K562 (cell line): ENCODE data around the gene HS3ST3A1. TPM values are rescaled to one million over a fixed set of nuclear protein-coding genes. Genes with fewer than 3 reads are reported as not detected.

Experiments used
- ATAC-seq: fragments of 200-7000 bp; cut with Tn5 transposase; 3 replicates; pipeline ENCODE4 v1.9.1; 2020; ENCODE audit warnings: moderate library complexity
- BruUV-seq: library from RNA; stranded (reverse); fragments of 400-500 nt; replicated peaks from 2 replicates; lab custom pipeline; 2021; lab: Mats Ljungman, UMichigan
- CTCF ChIA-PET: fragments of 300-600 bp; formaldehyde crosslinking; extraction: SDS; loops from one replicate; lab custom pipeline; 2021; ENCODE audit warnings: low intra/inter-chr PET ratio; lab: Yijun Ruan, JAX
- POLR2A ChIA-PET: fragments of 300-600, 350-650 bp; sonication (Branson Sonifier 250); formaldehyde crosslinking; extraction: SDS; loops from one replicate; lab custom pipeline; 2021; ENCODE audit warnings: antibody characterized with exemption, inconsistent platforms; lab: Yijun Ruan, JAX
- DNase-seq, 4 experiments: peaks; one replicate each; pipeline versions ENCODE4 v3.0.0 to v3.0.0-alpha.2; 2011 to 2018; ENCODE audit warnings: low spot score in 3 of 4, mixed read lengths in 3 of 4; ENCODE audit errors: extremely low read depth in 1 of 4
- FAIRE-seq: peaks from 2 replicates; lab custom pipeline; 2011; peaks lifted over from hg19 to GRCh38; lab: Jason Lieb, UNC
- H2AFZ ChIP-seq: 2 replicates; pipeline ENCODE4 v1.6.0; 2011; ENCODE audit warnings: low read depth, low read length, control low read depth, inconsistent platforms
- H3K27ac ChIP-seq: fragments of 200-600 bp; 3 replicates; pipeline ENCODE4 v1.8.0; 2011; ENCODE audit warnings: low read depth, mild to moderate bottlenecking, control low read depth, inconsistent platforms, low read length, moderate library complexity, mixed read lengths; ENCODE audit errors: extremely low read depth
- H3K27me3 ChIP-seq, 2 experiments: fragments of 300-600 bp in 1 of 2; 2 replicates in 1 of 2; 3 replicates in 1 of 2; pipeline versions ENCODE4 v1.6.0 to v1.8.0; 2011; ENCODE audit warnings: inconsistent platforms in 2 of 2, low read length in 2 of 2, mild to moderate bottlenecking in 1 of 2, mixed read lengths in 1 of 2, moderate library complexity in 1 of 2; ENCODE audit not compliant: control insufficient read depth in 2 of 2, insufficient read depth in 2 of 2
- H3K36me3 ChIP-seq: fragments of 300-600 bp; 3 replicates; pipeline ENCODE4 v1.8.0; 2011; ENCODE audit warnings: mild to moderate bottlenecking, low read length, inconsistent platforms; ENCODE audit not compliant: control insufficient read depth, insufficient read depth
- H3K4me1 ChIP-seq, 2 experiments: fragments of 200-600 bp in 1 of 2; replicated peaks in 1 of 2; 2 replicates in 1 of 2; 3 replicates in 1 of 2; pipeline versions ENCODE4 v1.5.1 to v1.8.0; 2011; ENCODE audit warnings: inconsistent platforms in 2 of 2, low read length in 2 of 2, mild to moderate bottlenecking in 1 of 2, mixed read lengths in 1 of 2, moderate library complexity in 1 of 2; ENCODE audit not compliant: control insufficient read depth in 2 of 2, insufficient read depth in 2 of 2
- H3K4me2 ChIP-seq: 2 replicates; pipeline ENCODE4 v1.6.1; 2011; ENCODE audit warnings: low read length, control low read depth, inconsistent platforms, mixed read lengths; ENCODE audit not compliant: insufficient read depth
- H3K4me3 ChIP-seq: fragments of 200-600 bp; sonication (generic), shearing (Covaris generic); 2 replicates; pipeline ENCODE4 v1.5.1; 2016; ENCODE audit warnings: control low read depth, inconsistent platforms
- H3K79me2 ChIP-seq: fragments of 200-600 bp; 3 replicates; pipeline ENCODE4 v1.8.0; 2011; ENCODE audit warnings: low read length, inconsistent platforms; ENCODE audit not compliant: control insufficient read depth, insufficient read depth
- H3K9ac ChIP-seq, 2 experiments: 2 replicates each; pipeline versions ENCODE4 v1.6.0 to v1.6.1; 2011; ENCODE audit warnings: low read depth in 2 of 2, low read length in 2 of 2, control low read depth in 1 of 2, inconsistent platforms in 1 of 2, mild to moderate bottlenecking in 1 of 2, mixed read lengths in 1 of 2; ENCODE audit not compliant: insufficient read depth in 1 of 2
- H3K9me1 ChIP-seq: one replicate; pipeline ENCODE4 v1.6.0; 2011; ENCODE audit warnings: inconsistent platforms, mild to moderate bottlenecking, low read length, moderate library complexity; ENCODE audit not compliant: control insufficient read depth, insufficient read depth
- H3K9me3 ChIP-seq: replicated peaks from 2 replicates; pipeline ENCODE4 v1.5.1; 2011; ENCODE audit warnings: low read depth, low read length, inconsistent platforms; ENCODE audit not compliant: control insufficient read depth, insufficient read depth
- H4K20me1 ChIP-seq: replicated peaks from 2 replicates; pipeline ENCODE4 v1.6.1; 2011; ENCODE audit warnings: low read length, inconsistent platforms, mixed read lengths; ENCODE audit not compliant: control insufficient read depth, insufficient read depth
- ILK ChIP-seq: fragments of 450-650 bp; IDR thresholded peaks from 2 replicates; pipeline ENCODE4 v1.6.1; 2016; ENCODE audit warnings: missing genetic modification characterization, low read depth, mild to moderate bottlenecking, missing compliant biosample characterization, moderate library complexity, borderline replicate concordance
- RBM17 ChIP-seq: fragments of 200-400 bp; formaldehyde crosslinking; IDR thresholded peaks from 2 replicates; pipeline ENCODE4 v1.6.1; 2017; ENCODE audit warnings: low read depth, mild to moderate bottlenecking, low read length, borderline replicate concordance
- TAF7 ChIP-seq: fragments of 450-650 bp; IDR thresholded peaks from 2 replicates; pipeline ENCODE4 v1.6.1; 2016; ENCODE audit warnings: missing genetic modification characterization, missing compliant biosample characterization
- YBX1 ChIP-seq: fragments of 450-650 bp; IDR thresholded peaks from 2 replicates; pipeline ENCODE4 v1.7.1; 2016; ENCODE audit warnings: mild to moderate bottlenecking
- WGBS: fragments of 100-300 bp; shearing (Covaris generic); methylation state at CpG from one replicate; pipeline ENCODE4 v1.1.6; 2016; ENCODE audit warnings: low coverage, mixed read lengths; ENCODE audit not compliant: insufficient coverage; ENCODE audit errors: missing lambda C conversion rate; 5-methylcytosine and 5-hydroxymethylcytosine counted together
- in situ Hi-C: fragments of 300-500 bp; cut with MboI; formaldehyde crosslinking; loops from 4 replicates; pipeline ENCODE4 v1.15.0; 2018; ENCODE audit warnings: inconsistent platforms, mixed read lengths
- intact Hi-C: fragments of 100-400 bp; cut with micrococcal nuclease; formaldehyde crosslinking; loops from 2 replicates; pipeline ENCODE4 v1.14.2; 2022
- polyA plus RNA-seq, 8 experiments: library from polyadenylated mRNA; depleted of rRNA in 4 of 8; stranded (reverse) in 5 of 8; unstranded in 3 of 8; fragments of >200 nt; fragmentation: Nextera tagmentation in 2 of 8; fragmentation: Illumina TruSeq in 1 of 8; extraction: Ambion mirVana in 2 of 8; extraction: Trizol in 1 of 8; gene quantifications; 2 replicates each; pipeline versions ENCODE4 v1.2.1 to v1.2.3, GENCODE V29; 2011 to 2014; ENCODE audit warnings: inconsistent platforms in 1 of 8, missing spikeins in 1 of 8
- total RNA-seq, 7 experiments: library from RNA; depleted of rRNA in 6 of 7; stranded (reverse); fragments of >200 nt in 6 of 7; fragmentation: Illumina TruSeq in 2 of 7; extraction: Trizol in 2 of 7; gene quantifications; 2 replicates each; pipeline versions ENCODE4 v1.2.1 to v1.2.3, GENCODE V29; 2011 to 2021; ENCODE audit warnings: low replicate concordance in 1 of 7
- TF ChIP-seq, protein P1 (sequence below): fragments of 250-450 bp; sonication (Bioruptor Pico); IDR thresholded peaks from 2 replicates; pipeline ENCODE4 v1.8.0; 2022; ENCODE audit warnings: inconsistent platforms
- TF ChIP-seq, protein P2 (sequence below): IDR thresholded peaks from 2 replicates; pipeline ENCODE4 v1.6.1; 2016; ENCODE audit warnings: missing genetic modification characterization, missing compliant biosample characterization

Gene HS3ST3A1
- total and polyA plus RNA-seq, 9 of the 15 experiments (the other 6 are each of a cell fraction or from before 2014, with no cell fraction given): 0.25 to 14.8 (median 2.3) TPM

DNA sequence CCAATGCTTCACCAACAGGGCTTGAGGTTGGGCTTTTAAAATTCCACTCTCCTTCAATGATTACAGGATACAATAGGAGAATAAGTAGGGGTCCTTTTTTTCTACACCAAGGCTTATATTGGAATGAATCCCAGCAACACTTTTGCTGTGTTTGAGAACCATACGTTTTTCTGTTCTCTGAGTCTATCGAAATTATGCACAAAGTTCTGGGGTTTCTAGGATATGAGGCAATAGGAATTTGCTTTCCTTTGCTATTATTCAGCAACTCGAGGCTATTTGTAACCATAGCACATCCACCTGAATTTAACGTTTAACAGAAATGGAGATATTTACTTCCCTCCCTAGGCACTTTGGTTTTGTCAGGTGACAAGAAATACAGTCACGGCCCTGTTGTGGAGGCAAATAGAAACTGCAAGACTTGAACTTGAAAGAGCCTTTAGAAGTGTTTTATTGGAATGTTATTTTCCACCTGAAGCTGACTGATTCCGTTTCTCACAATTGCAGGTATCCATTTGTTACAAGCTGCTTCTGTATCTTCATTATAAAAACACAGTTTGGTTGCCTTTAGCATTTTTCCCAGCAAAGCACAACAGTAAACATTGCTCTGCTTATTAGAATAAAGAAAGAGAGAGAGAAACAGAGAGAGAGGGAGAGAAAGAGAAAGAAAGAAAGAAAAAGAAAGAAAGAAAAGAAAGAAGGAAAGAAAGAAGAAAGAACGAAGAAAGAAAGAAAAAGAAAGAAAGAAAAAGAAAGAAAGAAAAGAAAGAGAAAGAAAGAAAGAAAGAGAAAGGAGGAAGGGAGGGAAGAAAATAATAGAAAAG is 109.6 kb downstream of the HS3ST3A1 start:
- H3K79me2 ChIP-seq: no peaks in the 10 kb centered on the region
- no peak for FAIRE-seq
- H3K4me3 ChIP-seq: no peak overlapping the region
- 29% methylated on average over 6 of the region's 7 CpGs for WGBS
- H3K27me3 ChIP-seq: no peaks in the 10 kb centered on the region
- no peak for TF ChIP-seq RBM17
- no peak for TF ChIP-seq ILK (tag)
- TF ChIP-seq, protein P1, sequence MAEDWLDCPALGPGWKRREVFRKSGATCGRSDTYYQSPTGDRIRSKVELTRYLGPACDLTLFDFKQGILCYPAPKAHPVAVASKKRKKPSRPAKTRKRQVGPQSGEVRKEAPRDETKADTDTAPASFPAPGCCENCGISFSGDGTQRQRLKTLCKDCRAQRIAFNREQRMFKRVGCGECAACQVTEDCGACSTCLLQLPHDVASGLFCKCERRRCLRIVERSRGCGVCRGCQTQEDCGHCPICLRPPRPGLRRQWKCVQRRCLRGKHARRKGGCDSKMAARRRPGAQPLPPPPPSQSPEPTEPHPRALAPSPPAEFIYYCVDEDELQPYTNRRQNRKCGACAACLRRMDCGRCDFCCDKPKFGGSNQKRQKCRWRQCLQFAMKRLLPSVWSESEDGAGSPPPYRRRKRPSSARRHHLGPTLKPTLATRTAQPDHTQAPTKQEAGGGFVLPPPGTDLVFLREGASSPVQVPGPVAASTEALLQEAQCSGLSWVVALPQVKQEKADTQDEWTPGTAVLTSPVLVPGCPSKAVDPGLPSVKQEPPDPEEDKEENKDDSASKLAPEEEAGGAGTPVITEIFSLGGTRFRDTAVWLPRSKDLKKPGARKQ: no peak
- no peak for TF ChIP-seq YBX1
- TF ChIP-seq TAF7 (tag): no peak
- TF ChIP-seq, protein P2, sequence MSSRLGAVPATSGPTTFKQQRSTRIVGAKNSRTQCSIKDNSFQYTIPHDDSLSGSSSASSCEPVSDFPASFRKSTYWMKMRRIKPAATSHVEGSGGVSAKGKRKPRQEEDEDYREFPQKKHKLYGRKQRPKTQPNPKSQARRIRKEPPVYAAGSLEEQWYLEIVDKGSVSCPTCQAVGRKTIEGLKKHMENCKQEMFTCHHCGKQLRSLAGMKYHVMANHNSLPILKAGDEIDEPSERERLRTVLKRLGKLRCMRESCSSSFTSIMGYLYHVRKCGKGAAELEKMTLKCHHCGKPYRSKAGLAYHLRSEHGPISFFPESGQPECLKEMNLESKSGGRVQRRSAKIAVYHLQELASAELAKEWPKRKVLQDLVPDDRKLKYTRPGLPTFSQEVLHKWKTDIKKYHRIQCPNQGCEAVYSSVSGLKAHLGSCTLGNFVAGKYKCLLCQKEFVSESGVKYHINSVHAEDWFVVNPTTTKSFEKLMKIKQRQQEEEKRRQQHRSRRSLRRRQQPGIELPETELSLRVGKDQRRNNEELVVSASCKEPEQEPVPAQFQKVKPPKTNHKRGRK (tag): peak; percentile 86
- POLR2A ChIA-PET: no interaction called here
- H2AFZ ChIP-seq: no peak overlapping the region
- no peaks in the 10 kb centered on the region for H3K9me3 ChIP-seq
- H3K4me2 ChIP-seq: no peak overlapping the region
- in situ Hi-C loops: no loop called here
- H3K36me3 ChIP-seq: no peaks in the 10 kb centered on the region; the same call in 2 of the 3 replicates
- no peak for ATAC-seq
- H3K9ac ChIP-seq: no peak overlapping the region
- no peaks in the 10 kb centered on the region for H4K20me1 ChIP-seq
- peak overlapping the region; percentile 6; the same call in 1 of the 3 replicates for H3K27ac ChIP-seq
- intact Hi-C loops: no loop called here
- no TSS peak for BruUV-seq
- H3K9me1 ChIP-seq: no peaks in the 10 kb centered on the region
- peaks cover 0 to 6% of the 10 kb centered on the region in 2 experiments; a peak in 3 of 5 replicates for H3K4me1 ChIP-seq
- CTCF ChIA-PET: no interaction called here
- DNase-seq: no peak
